ENCODE measurements around the gene IPPK. TPM values are rescaled to one million over a fixed set of nuclear protein-coding genes. Genes with fewer than 3 reads are reported as not detected.
"Not testable (repeated sequence)": the region's sequence is repeated elsewhere in the genome, so short reads cannot be mapped to it uniquely, and the experiment has no call there.

IPPK gene
- total and polyA plus RNA-seq, 10 donors, result 6.1 to 14.6 (median 11.5) TPM

- DNase-seq, result no peak
- no peak for TF ChIP-seq POLR2A (IDR thresholded peaks at IDR 0.05)
- TF ChIP-seq POLR2AphosphoS5 (IDR thresholded peaks at IDR 0.05), result no peak
- TF ChIP-seq, protein P1, sequence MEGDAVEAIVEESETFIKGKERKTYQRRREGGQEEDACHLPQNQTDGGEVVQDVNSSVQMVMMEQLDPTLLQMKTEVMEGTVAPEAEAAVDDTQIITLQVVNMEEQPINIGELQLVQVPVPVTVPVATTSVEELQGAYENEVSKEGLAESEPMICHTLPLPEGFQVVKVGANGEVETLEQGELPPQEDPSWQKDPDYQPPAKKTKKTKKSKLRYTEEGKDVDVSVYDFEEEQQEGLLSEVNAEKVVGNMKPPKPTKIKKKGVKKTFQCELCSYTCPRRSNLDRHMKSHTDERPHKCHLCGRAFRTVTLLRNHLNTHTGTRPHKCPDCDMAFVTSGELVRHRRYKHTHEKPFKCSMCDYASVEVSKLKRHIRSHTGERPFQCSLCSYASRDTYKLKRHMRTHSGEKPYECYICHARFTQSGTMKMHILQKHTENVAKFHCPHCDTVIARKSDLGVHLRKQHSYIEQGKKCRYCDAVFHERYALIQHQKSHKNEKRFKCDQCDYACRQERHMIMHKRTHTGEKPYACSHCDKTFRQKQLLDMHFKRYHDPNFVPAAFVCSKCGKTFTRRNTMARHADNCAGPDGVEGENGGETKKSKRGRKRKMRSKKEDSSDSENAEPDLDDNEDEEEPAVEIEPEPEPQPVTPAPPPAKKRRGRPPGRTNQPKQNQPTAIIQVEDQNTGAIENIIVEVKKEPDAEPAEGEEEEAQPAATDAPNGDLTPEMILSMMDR (IDR thresholded peaks at IDR 0.05 in 8 of 11, conservative IDR thresholded peaks at IDR 0.05 in 3 of 11), result no peak
- intact Hi-C loops (cut with DNase I; ENCODE audit: low total_unique reads), result no loop called here
- WGBS, 5 donors, result 86 to 91% (median 87%) methylated on average over 13 of the region's 13 CpGs
- Histone ChIP-seq H3K27ac (no peak overlapping the region), H3K4me1 (peaks cover 0 to 8% (median 3%) of the 10 kb centered on the region in 6 donors), H3K27me3 (replicated peaks in 1 of 7) (no peaks in the 10 kb centered on the region), H3K9me3 (no peaks in the 10 kb centered on the region), H3K36me3 (peaks cover 0 to 95% (median 60%) of the 10 kb centered on the region in 6 donors), H3K4me3 (no peak overlapping the region)
Observed at GRCh38 chr9:92631452-92632343, 38.2 kb downstream of the IPPK start.

- Histone ChIP-seq H3K36me3 (peaks cover 0 to 93% (median 35%) of the 10 kb centered on the region in 6 donors), H3K4me3 (no peak overlapping the region), H3K4me1 (no peaks in the 10 kb centered on the region), H3K9me3 (no peaks in the 10 kb centered on the region), H3K27me3 (replicated peaks in 1 of 7) (no peaks in the 10 kb centered on the region), H3K27ac (no peak overlapping the region)
- TF ChIP-seq POLR2A (IDR thresholded peaks at IDR 0.05) (no peak), POLR2AphosphoS5 (IDR thresholded peaks at IDR 0.05) (no peak)
- TF ChIP-seq, protein P1 (IDR thresholded peaks at IDR 0.05 in 8 of 11, conservative IDR thresholded peaks at IDR 0.05 in 3 of 11), result no peak
- intact Hi-C loops (cut with DNase I; ENCODE audit: low total_unique reads), result no loop called here
- 83 to 90% (median 85%) methylated on average over 5 of the region's 5 CpGs for WGBS, 5 donors
- DNase-seq, result no peak
Observed at GRCh38 chr9:92627651-92628050, 42.3 kb downstream of the IPPK start.

DNA sequence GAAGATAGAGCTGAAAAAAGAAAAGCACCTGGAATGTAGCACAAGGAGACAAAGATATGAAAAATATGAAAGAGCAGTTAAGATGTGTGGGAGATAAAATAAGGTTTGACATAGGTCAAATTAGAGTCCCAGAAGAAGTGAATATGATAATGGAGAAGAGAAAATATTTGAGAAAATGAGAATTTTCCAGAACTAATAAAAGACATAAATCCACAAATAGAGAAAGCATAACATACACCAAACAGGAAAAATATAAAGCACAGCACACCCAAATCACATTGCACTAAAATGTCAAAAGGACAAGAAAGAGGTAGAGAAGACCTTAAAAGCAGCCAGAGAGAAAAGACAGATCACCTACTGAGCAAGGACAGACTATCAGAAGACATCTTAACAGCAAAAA is 43.4 kb downstream of the IPPK start:
- Histone ChIP-seq H3K27ac (no peak overlapping the region), H3K9me3 (no peaks in the 10 kb centered on the region), H3K4me3 (no peak overlapping the region), H3K36me3 (peaks cover 0 to 93% (median 24%) of the 10 kb centered on the region in 6 donors), H3K4me1 (no peaks in the 10 kb centered on the region), H3K27me3 (replicated peaks in 1 of 7) (no peaks in the 10 kb centered on the region)
- TF ChIP-seq POLR2A (IDR thresholded peaks at IDR 0.05), result no peak
- no peak for TF ChIP-seq POLR2AphosphoS5 (IDR thresholded peaks at IDR 0.05)
- TF ChIP-seq, protein P1 (IDR thresholded peaks at IDR 0.05 in 8 of 11, conservative IDR thresholded peaks at IDR 0.05 in 3 of 11), result no peak
- DNase-seq, result no peak
- intact Hi-C loops (cut with DNase I; ENCODE audit: low total_unique reads), result no loop called here

- intact Hi-C loops (cut with DNase I; ENCODE audit: low total_unique reads); DNase-seq: not testable (repeated sequence)
- WGBS, 5 donors, result 95 to 100% (median 97%) methylated on average over 3 of the region's 3 CpGs
Observed at GRCh38 chr9:92623936-92624335, 46.0 kb downstream of the IPPK start.

More at GRCh38 chr9:92623936-92624335, 46.0 kb downstream of the IPPK start:
- not testable (repeated sequence) for H3K4me3 ChIP-seq; H3K27ac ChIP-seq; H3K4me1 ChIP-seq; H3K9me3 ChIP-seq; H3K27me3 ChIP-seq (replicated peaks in 1 of 7)
- H3K36me3 ChIP-seq, result peaks cover 0 to 93% (median 25%) of the 10 kb centered on the region in 6 donors
